Liver (tissue), 9 donors: Measurements from ENCODE around the gene CAMK2N2. TPM values are rescaled to one million over a fixed set of nuclear protein-coding genes. Genes with fewer than 3 reads are reported as not detected.

Source experiments
- DNase-seq: peaks from one replicate; pipeline ENCODE4 v3.0.0-alpha.2; 2017; ENCODE audit warnings: low spot score
- H3K27ac ChIP-seq, 2 donors: one replicate each; pipeline ENCODE4 v1.7.0; 2013; ENCODE audit warnings: inconsistent platforms in 2 of 2, low read length in 2 of 2, control low read depth in 1 of 2, low read depth in 1 of 2, mild to moderate bottlenecking in 1 of 2
- H3K27me3 ChIP-seq, 4 donors: one replicate each; pipeline versions ENCODE4 v1.6.1 to v1.7.0; 2013; ENCODE audit warnings: low read length in 3 of 4, inconsistent platforms in 1 of 4, mild to moderate bottlenecking in 1 of 4, moderate library complexity in 1 of 4; ENCODE audit not compliant: control insufficient read depth in 4 of 4, insufficient read depth in 4 of 4
- H3K36me3 ChIP-seq, 4 donors: one replicate each; pipeline versions ENCODE4 v1.6.1 to v1.7.0; 2013; ENCODE audit warnings: low read length in 3 of 4, mild to moderate bottlenecking in 3 of 4, low read depth in 1 of 4, moderate library complexity in 1 of 4; ENCODE audit not compliant: control insufficient read depth in 4 of 4, insufficient read depth in 3 of 4
- H3K4me1 ChIP-seq, 4 donors: one replicate each; pipeline versions ENCODE4 v1.6.1 to v1.7.0; 2013; ENCODE audit warnings: low read length in 3 of 4, mild to moderate bottlenecking in 3 of 4, moderate library complexity in 1 of 4; ENCODE audit not compliant: control insufficient read depth in 4 of 4, insufficient read depth in 4 of 4
- H3K4me3 ChIP-seq, 3 donors: one replicate each; pipeline versions ENCODE4 v1.6.1 to v1.7.0; 2013; ENCODE audit warnings: low read length in 3 of 3, control low read depth in 1 of 3, low read depth in 1 of 3, mild to moderate bottlenecking in 1 of 3
- H3K9ac ChIP-seq, 2 donors: one replicate each; pipeline ENCODE4 v1.7.0; 2013; ENCODE audit warnings: low read length in 2 of 2, mild to moderate bottlenecking in 2 of 2, moderate library complexity in 2 of 2, control low read depth in 1 of 2, low read depth in 1 of 2
- H3K9me3 ChIP-seq, 4 donors: one replicate each; pipeline versions ENCODE4 v1.6.1 to v1.7.0; 2013; ENCODE audit warnings: low read length in 3 of 4; ENCODE audit not compliant: control insufficient read depth in 4 of 4
- EGR1 ChIP-seq, 2 donors: IDR thresholded peaks; 2 replicates each; pipeline ENCODE4 v1.6.1; 2016 to 2018; ENCODE audit warnings: antibody characterized with exemption in 2 of 2, low read depth in 2 of 2
- FOXA1 ChIP-seq: IDR thresholded peaks from 2 replicates; pipeline ENCODE4 v1.6.1; 2016; ENCODE audit warnings: antibody characterized with exemption
- GABPA ChIP-seq, 2 donors: IDR thresholded peaks in 1 of 2; conservative IDR thresholded peaks in 1 of 2; 2 replicates each; pipeline ENCODE4 v1.6.1; 2016; ENCODE audit warnings: antibody characterized with exemption in 2 of 2, mild to moderate bottlenecking in 1 of 2, moderate library complexity in 1 of 2
- HNF4A ChIP-seq, 2 donors: conservative IDR thresholded peaks; 2 replicates each; pipeline ENCODE4 v1.6.1; 2016; ENCODE audit warnings: antibody characterized with exemption in 2 of 2, mild to moderate bottlenecking in 2 of 2
- HNF4G ChIP-seq: IDR thresholded peaks from 2 replicates; pipeline ENCODE4 v1.6.1; 2016; ENCODE audit warnings: antibody characterized with exemption
- JUND ChIP-seq, 2 donors: IDR thresholded peaks; 2 replicates each; pipeline ENCODE4 v1.6.1; 2016; ENCODE audit warnings: antibody characterized with exemption in 2 of 2
- NR2F2 ChIP-seq: IDR thresholded peaks from 2 replicates; pipeline ENCODE4 v1.6.1; 2016; ENCODE audit warnings: antibody characterized with exemption
- RAD21 ChIP-seq, 2 donors: IDR thresholded peaks; 2 replicates each; pipeline ENCODE4 v1.6.1; 2016; ENCODE audit warnings: antibody characterized with exemption in 2 of 2, mild to moderate bottlenecking in 2 of 2
- RXRA ChIP-seq, 2 donors: IDR thresholded peaks; 2 replicates each; pipeline ENCODE4 v1.6.1; 2017 to 2018; ENCODE audit warnings: antibody characterized with exemption in 2 of 2, mild to moderate bottlenecking in 1 of 2
- SP1 ChIP-seq: IDR thresholded peaks from 2 replicates; pipeline ENCODE4 v1.6.1; 2018; ENCODE audit warnings: antibody characterized with exemption, mild to moderate bottlenecking
- TAF1 ChIP-seq: conservative IDR thresholded peaks from 2 replicates; pipeline ENCODE4 v1.6.1; 2016; ENCODE audit warnings: antibody characterized with exemption, mild to moderate bottlenecking
- YY1 ChIP-seq: IDR thresholded peaks from 2 replicates; pipeline ENCODE4 v1.6.1; 2016; ENCODE audit warnings: antibody characterized with exemption, mild to moderate bottlenecking
- WGBS: extraction: QIAGEN DNeasy Blood & Tissue Kit; methylation state at CpG from one replicate; pipeline ENCODE4 v1.1.7; 2013; 5-methylcytosine and 5-hydroxymethylcytosine counted together
- polyA plus RNA-seq, 2 donors: library from polyadenylated mRNA; stranded (reverse) in 1 of 2; unstranded in 1 of 2; fragments of 200-250 nt in 1 of 2; fragments of >200 nt in 1 of 2; fragmentation: Nextera tagmentation in 1 of 2; extraction: Ambion mirVana in 1 of 2; gene quantifications; one replicate each; pipeline versions ENCODE4 v1.2.1 to v1.2.3, GENCODE V29; 2013 to 2015
- total RNA-seq, 2 donors: library from RNA; depleted of rRNA; stranded (reverse); fragments of >200 nt; gene quantifications; one replicate each; pipeline ENCODE4 v1.2.3, GENCODE V29; 2014
- TF ChIP-seq, protein P1 (sequence below): fragments of 150-350 bp; IDR thresholded peaks from 2 replicates; pipeline ENCODE4 v1.5.1; 2017; ENCODE audit warnings: improper control_type of control experiment, low read depth, low read length; ENCODE audit not compliant: missing input control
- TF ChIP-seq, protein P2 (sequence below): IDR thresholded peaks from 2 replicates; pipeline ENCODE4 v1.6.1; 2016; ENCODE audit warnings: antibody characterized with exemption
- TF ChIP-seq, protein P3 (sequence below): IDR thresholded peaks from 2 replicates; pipeline ENCODE4 v1.6.1; 2016; ENCODE audit warnings: antibody characterized with exemption
- TF ChIP-seq, protein P4 (sequence below): IDR thresholded peaks from 2 replicates; pipeline ENCODE4 v1.6.1; 2016; ENCODE audit warnings: antibody characterized with exemption, mild to moderate bottlenecking
- TF ChIP-seq, protein P5 (sequence below): IDR thresholded peaks from 2 replicates; pipeline ENCODE4 v1.6.1; 2016; ENCODE audit warnings: antibody characterized with exemption
- donor health status: healthy.
- donor health status: healthy.
- donor health status: healthy.
- donor health status: healthy.
- donor health status: healthy.

Gene CAMK2N2
- total and polyA plus RNA-seq, 4 donors, result 0.61 TPM; not detected in 3

DNA sequence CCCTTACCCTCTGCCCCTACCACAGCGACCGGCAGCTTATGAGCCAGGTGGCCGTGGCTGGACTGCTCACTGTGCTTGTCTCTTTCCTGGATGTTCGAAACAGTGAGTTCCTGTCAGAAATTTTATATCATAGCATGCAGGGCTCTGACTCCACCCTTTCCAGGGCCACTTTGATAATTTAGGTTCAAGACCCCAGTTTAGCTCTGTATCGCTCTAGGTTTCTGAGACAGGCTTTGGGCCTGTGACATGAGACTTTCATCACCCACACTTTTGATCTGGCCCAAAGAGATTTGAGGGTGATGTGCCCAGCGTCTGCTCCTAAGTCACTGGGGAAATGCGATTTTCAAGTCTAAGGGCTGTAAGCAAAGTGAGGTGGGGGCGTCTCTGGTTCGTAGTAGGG lies 46.6 kb upstream of the CAMK2N2 start:
- Histone ChIP-seq H3K4me3 (no peak overlapping the region), H3K27ac (no peak overlapping the region), H3K27me3 (no peaks in the 10 kb centered on the region), H3K9ac (no peak overlapping the region), H3K36me3 (peaks cover 10 to 57% (median 51%) of the 10 kb centered on the region in 4 donors), H3K4me1 (peaks cover 0 to 7% (median 5%) of the 10 kb centered on the region in 4 donors), H3K9me3 (no peaks in the 10 kb centered on the region)
- 95% methylated on average over 9 of the region's 9 CpGs for WGBS
- TF ChIP-seq, protein P1, sequence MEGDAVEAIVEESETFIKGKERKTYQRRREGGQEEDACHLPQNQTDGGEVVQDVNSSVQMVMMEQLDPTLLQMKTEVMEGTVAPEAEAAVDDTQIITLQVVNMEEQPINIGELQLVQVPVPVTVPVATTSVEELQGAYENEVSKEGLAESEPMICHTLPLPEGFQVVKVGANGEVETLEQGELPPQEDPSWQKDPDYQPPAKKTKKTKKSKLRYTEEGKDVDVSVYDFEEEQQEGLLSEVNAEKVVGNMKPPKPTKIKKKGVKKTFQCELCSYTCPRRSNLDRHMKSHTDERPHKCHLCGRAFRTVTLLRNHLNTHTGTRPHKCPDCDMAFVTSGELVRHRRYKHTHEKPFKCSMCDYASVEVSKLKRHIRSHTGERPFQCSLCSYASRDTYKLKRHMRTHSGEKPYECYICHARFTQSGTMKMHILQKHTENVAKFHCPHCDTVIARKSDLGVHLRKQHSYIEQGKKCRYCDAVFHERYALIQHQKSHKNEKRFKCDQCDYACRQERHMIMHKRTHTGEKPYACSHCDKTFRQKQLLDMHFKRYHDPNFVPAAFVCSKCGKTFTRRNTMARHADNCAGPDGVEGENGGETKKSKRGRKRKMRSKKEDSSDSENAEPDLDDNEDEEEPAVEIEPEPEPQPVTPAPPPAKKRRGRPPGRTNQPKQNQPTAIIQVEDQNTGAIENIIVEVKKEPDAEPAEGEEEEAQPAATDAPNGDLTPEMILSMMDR, result no peak
- no peak for TF ChIP-seq RXRA (IDR thresholded peaks at IDR 0.05)
- TF ChIP-seq, protein P2, sequence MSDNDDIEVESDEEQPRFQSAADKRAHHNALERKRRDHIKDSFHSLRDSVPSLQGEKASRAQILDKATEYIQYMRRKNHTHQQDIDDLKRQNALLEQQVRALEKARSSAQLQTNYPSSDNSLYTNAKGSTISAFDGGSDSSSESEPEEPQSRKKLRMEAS, result no peak
- no peak for TF ChIP-seq HNF4G
- TF ChIP-seq, protein P3, sequence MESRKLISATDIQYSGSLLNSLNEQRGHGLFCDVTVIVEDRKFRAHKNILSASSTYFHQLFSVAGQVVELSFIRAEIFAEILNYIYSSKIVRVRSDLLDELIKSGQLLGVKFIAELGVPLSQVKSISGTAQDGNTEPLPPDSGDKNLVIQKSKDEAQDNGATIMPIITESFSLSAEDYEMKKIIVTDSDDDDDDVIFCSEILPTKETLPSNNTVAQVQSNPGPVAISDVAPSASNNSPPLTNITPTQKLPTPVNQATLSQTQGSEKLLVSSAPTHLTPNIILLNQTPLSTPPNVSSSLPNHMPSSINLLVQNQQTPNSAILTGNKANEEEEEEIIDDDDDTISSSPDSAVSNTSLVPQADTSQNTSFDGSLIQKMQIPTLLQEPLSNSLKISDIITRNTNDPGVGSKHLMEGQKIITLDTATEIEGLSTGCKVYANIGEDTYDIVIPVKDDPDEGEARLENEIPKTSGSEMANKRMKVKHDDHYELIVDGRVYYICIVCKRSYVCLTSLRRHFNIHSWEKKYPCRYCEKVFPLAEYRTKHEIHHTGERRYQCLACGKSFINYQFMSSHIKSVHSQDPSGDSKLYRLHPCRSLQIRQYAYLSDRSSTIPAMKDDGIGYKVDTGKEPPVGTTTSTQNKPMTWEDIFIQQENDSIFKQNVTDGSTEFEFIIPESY, result no peak
- TF ChIP-seq GABPA (IDR thresholded peaks at IDR 0.05 in 1 of 2, conservative IDR thresholded peaks at IDR 0.05 in 1 of 2), result no peak
- TF ChIP-seq TAF1, result no peak
- no peak for TF ChIP-seq RAD21 (IDR thresholded peaks at IDR 0.05)
- TF ChIP-seq HNF4A (conservative IDR thresholded peaks at IDR 0.05), result no peak
- no peak for TF ChIP-seq FOXA1
- TF ChIP-seq JUND (IDR thresholded peaks at IDR 0.05), result no peak
- TF ChIP-seq, protein P4, sequence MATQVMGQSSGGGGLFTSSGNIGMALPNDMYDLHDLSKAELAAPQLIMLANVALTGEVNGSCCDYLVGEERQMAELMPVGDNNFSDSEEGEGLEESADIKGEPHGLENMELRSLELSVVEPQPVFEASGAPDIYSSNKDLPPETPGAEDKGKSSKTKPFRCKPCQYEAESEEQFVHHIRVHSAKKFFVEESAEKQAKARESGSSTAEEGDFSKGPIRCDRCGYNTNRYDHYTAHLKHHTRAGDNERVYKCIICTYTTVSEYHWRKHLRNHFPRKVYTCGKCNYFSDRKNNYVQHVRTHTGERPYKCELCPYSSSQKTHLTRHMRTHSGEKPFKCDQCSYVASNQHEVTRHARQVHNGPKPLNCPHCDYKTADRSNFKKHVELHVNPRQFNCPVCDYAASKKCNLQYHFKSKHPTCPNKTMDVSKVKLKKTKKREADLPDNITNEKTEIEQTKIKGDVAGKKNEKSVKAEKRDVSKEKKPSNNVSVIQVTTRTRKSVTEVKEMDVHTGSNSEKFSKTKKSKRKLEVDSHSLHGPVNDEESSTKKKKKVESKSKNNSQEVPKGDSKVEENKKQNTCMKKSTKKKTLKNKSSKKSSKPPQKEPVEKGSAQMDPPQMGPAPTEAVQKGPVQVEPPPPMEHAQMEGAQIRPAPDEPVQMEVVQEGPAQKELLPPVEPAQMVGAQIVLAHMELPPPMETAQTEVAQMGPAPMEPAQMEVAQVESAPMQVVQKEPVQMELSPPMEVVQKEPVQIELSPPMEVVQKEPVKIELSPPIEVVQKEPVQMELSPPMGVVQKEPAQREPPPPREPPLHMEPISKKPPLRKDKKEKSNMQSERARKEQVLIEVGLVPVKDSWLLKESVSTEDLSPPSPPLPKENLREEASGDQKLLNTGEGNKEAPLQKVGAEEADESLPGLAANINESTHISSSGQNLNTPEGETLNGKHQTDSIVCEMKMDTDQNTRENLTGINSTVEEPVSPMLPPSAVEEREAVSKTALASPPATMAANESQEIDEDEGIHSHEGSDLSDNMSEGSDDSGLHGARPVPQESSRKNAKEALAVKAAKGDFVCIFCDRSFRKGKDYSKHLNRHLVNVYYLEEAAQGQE, result no peak
- no peak for DNase-seq

DNA sequence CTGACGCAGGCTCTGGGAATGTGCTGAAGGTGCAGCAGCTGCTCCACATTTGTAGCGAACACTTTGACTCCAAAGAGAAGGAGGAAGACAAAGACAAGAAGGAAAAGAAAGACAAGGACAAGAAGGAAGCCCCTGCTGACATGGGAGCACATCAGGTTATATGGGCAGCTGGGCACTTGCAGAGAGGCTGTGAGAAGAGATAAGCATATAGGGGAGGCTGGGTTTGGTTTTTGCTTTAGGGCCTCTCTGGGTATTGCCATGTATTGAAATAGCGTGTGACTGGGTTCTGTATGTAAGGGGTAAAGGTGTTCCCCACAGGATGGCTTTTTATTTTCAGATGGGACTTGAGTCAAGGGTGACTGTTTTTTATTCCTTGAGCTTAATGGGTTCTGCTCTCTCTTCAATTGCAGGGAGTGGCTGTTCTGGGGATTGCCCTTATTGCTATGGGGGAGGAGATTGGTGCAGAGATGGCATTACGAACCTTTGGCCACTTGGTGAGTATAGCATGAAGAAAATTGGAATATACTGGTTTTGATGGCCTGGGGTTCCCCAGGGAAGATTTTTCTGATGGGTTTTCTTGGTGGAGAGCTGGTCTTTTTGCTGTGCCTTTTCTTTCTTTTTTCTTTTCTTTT lies 45.1 kb upstream of the CAMK2N2 start:
- H3K27ac ChIP-seq, result no peak overlapping the region
- H3K4me1 ChIP-seq, result peaks cover 0 to 2% (median under 1%) of the 10 kb centered on the region in 4 donors
- no peak overlapping the region for H3K9ac ChIP-seq
- no peaks in the 10 kb centered on the region for H3K9me3 ChIP-seq
- 92% methylated on average over 4 of the region's 4 CpGs for WGBS
- no peak for DNase-seq
- no peaks in the 10 kb centered on the region for H3K27me3 ChIP-seq
- H3K4me3 ChIP-seq, result no peak overlapping the region
- H3K36me3 ChIP-seq, result peaks cover 14 to 70% (median 65%) of the 10 kb centered on the region in 4 donors
- TF ChIP-seq SP1 (no peak), RXRA (IDR thresholded peaks at IDR 0.05) (no peak), YY1 (no peak), HNF4A (conservative IDR thresholded peaks at IDR 0.05) (no peak), NR2F2 (no peak), RAD21 (IDR thresholded peaks at IDR 0.05) (no peak), TAF1 (no peak), JUND (IDR thresholded peaks at IDR 0.05) (no peak), EGR1 (IDR thresholded peaks at IDR 0.05; ENCODE audit: low read depth in 2 of 2) (no peak), HNF4G (no peak)
- TF ChIP-seq, protein P4, result no peak
- TF ChIP-seq, protein P3, result no peak
- TF ChIP-seq, protein P5, sequence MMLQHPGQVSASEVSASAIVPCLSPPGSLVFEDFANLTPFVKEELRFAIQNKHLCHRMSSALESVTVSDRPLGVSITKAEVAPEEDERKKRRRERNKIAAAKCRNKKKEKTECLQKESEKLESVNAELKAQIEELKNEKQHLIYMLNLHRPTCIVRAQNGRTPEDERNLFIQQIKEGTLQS, result no peak
- TF ChIP-seq, protein P2, result no peak
